IPS DF 6.9 (cell line): ENCODE measurements around the gene RAB11FIP3.
"Not testable (repeated sequence)": the region's sequence is repeated elsewhere in the genome, so short reads cannot be mapped to it uniquely, and the experiment has no call there.

Experiments
- DNase-seq: peaks from one replicate; pipeline ENCODE4 v3.0.0-alpha.2; 2013; ENCODE audit warnings: low read depth, low spot score
- H3K27ac ChIP-seq: one replicate; pipeline ENCODE4 v1.5.1; 2013; ENCODE audit warnings: low read length, control low read depth
- H3K27me3 ChIP-seq: 2 replicates; pipeline ENCODE4 v1.6.1; 2013; ENCODE audit warnings: mild to moderate bottlenecking, low read length; ENCODE audit not compliant: control insufficient read depth, insufficient read depth
- H3K36me3 ChIP-seq: 2 replicates; pipeline ENCODE4 v1.6.1; 2013; ENCODE audit warnings: low read length; ENCODE audit not compliant: control insufficient read depth, insufficient read depth
- H3K4me1 ChIP-seq: 2 replicates; pipeline ENCODE4 v1.6.1; 2013; ENCODE audit warnings: low read length; ENCODE audit not compliant: control insufficient read depth, insufficient read depth
- H3K4me3 ChIP-seq: 2 replicates; pipeline ENCODE4 v1.5.1; 2013; ENCODE audit warnings: mild to moderate bottlenecking, low read length
- H3K9me3 ChIP-seq: 2 replicates; pipeline ENCODE4 v1.6.1; 2013; ENCODE audit warnings: low read length, inconsistent platforms; ENCODE audit not compliant: control insufficient read depth, insufficient read depth
- WGBS: extraction: QIAGEN DNeasy Blood & Tissue Kit; methylation state at CpG from one replicate; pipeline ENCODE4 v1.1.7; 2013; ENCODE audit warnings: mixed read lengths, missing lambda C conversion rate; ENCODE audit not compliant: insufficient read length, insufficient coverage; 5-methylcytosine and 5-hydroxymethylcytosine counted together

The RAB11FIP3 gene

DNA sequence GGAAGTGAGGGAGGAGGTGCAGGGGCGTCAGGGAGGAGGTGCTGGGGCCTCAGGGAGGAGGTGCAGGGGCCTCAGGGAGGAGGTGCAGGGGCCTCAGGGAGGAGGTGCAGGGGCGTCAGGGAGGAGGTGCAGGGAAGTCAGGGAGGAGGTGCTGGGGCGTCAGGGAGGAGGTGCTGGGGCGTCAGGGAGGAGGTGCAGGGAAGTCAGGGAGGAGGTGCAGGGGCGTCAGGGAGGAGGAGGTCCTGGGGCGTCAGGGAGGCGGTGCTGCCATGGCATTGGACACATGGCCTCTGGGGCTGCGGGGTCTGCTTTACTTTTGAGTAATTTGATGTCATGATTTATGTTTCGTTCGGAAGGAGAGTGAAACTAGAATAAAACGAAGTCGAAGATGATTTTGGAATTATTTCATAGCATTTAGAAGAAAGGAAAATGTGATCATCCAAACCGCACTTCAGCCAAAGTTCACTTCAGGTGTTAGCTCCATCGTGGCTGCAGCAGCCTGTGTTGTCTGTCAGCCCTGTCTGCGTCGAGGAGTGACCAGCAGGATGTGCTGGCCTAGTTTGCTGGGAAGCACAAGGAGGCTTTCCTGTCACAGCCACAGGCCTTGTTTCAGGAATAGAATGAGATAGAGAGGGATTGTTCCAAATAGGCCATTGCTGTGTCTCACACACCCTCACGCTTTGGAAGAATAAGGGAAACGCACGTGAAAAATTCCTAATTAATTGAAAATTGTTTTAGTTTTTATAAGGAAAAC is 42.8 kb downstream of the RAB11FIP3 start:
- Histone ChIP-seq H3K27ac (no peak overlapping the region), H3K4me3 (no peak overlapping the region), H3K4me1 (peaks cover 6% of the 10 kb centered on the region), H3K9me3 (no peaks in the 10 kb centered on the region), H3K36me3 (no peaks in the 10 kb centered on the region), H3K27me3 (no peaks in the 10 kb centered on the region)
- no peak for DNase-seq
- WGBS = 100% methylated on average over 4 of the region's 19 CpGs

DNA sequence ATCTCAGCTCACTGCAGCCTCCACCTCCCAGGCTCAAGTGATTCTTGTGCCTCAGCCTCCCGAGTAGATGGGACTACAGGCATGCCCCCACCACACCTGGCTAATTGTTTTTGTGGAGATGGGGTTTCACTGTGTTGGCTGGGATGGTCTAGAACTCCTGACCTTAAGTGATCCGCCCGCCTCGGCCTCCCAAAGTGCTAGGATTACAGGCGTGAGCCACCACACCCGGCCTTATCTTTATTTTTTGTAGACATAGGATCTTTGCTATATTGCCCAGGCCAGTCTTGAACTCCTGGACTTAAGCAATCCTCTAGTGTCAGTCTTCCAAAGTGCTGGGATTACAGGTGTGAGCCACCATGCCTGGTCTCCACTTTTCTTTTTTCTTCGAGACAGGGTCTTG is 44.0 kb downstream of the RAB11FIP3 start:
- not testable (repeated sequence) for H3K4me3 ChIP-seq, H3K27ac ChIP-seq, H3K4me1 ChIP-seq, H3K9me3 ChIP-seq, H3K36me3 ChIP-seq, H3K27me3 ChIP-seq, DNase-seq
- no CpG with 5 or more reads among the region's 7 CpGs for WGBS

DNA sequence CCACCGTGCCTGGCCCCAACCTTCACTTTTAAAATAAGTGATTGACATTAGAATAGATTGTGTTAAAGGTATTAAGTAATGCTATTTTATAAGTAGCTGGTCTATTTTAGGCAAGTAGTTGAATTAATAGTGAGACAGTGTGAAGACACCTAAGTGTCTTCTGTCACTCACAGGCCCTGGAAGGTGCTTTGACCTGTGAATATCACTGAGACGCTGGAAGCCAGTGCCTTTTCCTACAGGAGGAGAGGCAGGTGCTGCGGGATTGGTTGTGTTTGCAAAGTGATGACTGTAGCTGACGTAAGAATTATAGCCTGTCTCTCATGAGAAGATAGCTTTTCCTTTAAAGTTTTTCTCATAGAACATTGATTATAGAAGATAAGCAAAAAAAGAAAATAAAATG is 45.0 kb downstream of the RAB11FIP3 start:
- no CpG with 5 or more reads among the region's 4 CpGs for WGBS
- Histone ChIP-seq H3K4me1 (peaks cover 6% of the 10 kb centered on the region), H3K27me3 (no peaks in the 10 kb centered on the region), H3K27ac (no peak overlapping the region), H3K9me3 (no peaks in the 10 kb centered on the region), H3K4me3 (no peak overlapping the region), H3K36me3 (no peaks in the 10 kb centered on the region)
- no peak for DNase-seq

DNA sequence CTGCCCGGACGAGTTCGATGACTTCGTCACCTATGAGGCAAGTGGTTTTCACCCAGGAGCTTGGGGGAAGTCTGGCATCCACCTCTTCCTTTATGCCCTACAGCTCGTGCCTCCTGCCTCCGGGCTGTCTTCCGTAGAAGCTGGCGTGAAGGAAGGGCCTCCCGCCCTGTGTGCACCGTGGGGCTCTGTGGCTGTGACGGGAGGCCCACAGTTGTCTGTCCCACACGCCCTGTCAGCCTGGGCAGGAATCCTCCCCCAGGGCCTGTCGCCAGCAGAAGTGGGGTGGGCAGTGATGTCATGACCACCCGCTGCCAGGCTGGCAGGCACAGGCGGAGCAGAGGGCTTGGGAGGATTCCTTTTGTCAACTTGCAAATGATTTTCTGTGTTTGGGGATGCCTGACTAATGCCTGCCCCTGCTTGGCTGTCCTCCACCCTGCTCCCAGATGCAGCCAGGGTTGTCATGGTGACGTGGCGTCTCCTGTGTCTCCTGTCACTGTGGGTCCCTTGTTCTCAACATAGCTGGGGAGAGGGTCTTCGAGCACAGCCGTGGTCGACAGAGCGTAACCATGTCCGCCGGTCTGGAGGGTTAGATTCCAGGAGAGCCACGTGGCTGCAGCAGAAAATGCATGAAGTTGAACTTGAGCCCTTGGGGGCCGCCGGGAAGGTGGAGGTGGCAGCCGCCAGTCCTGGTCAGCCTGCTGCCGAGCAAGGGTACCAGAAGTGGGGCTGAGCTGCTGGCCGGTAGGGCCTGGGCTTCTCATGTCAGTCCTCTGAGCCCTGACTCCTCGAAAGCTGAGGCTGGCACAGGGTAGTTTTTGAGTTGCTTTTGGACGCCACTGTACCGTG is 46.1 kb downstream of the RAB11FIP3 start:
- peaks cover 6% of the 10 kb centered on the region for H3K4me1 ChIP-seq
- no peaks in the 10 kb centered on the region for H3K36me3 ChIP-seq
- no peaks in the 10 kb centered on the region for H3K27me3 ChIP-seq
- no peak overlapping the region for H3K27ac ChIP-seq
- no CpG with 5 or more reads among the region's 32 CpGs for WGBS
- H3K9me3 ChIP-seq = no peaks in the 10 kb centered on the region
- DNase-seq = peak; percentile 37
- no peak overlapping the region for H3K4me3 ChIP-seq

DNA sequence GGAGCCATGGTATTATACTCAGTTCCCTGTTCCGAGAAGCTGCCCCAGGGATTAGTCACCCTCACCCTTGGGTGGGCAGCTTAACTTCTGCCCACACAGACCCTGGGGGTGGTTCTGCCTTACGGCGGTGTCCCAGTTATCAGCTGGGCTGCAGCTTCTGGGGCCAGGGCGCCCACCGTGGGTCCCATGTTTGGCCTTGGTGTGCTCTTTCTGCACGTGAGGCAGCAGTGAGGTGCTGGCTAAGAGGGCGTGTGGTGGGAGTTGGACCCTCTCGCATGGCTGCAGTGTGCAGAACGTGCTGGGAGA is 46.7 kb downstream of the RAB11FIP3 start:
- WGBS = no CpG with 5 or more reads among the region's 9 CpGs
- DNase-seq = no peak
- Histone ChIP-seq H3K4me1 (peaks cover 6% of the 10 kb centered on the region), H3K4me3 (no peak overlapping the region), H3K27me3 (no peaks in the 10 kb centered on the region), H3K27ac (no peak overlapping the region), H3K9me3 (no peaks in the 10 kb centered on the region), H3K36me3 (no peaks in the 10 kb centered on the region)

DNA sequence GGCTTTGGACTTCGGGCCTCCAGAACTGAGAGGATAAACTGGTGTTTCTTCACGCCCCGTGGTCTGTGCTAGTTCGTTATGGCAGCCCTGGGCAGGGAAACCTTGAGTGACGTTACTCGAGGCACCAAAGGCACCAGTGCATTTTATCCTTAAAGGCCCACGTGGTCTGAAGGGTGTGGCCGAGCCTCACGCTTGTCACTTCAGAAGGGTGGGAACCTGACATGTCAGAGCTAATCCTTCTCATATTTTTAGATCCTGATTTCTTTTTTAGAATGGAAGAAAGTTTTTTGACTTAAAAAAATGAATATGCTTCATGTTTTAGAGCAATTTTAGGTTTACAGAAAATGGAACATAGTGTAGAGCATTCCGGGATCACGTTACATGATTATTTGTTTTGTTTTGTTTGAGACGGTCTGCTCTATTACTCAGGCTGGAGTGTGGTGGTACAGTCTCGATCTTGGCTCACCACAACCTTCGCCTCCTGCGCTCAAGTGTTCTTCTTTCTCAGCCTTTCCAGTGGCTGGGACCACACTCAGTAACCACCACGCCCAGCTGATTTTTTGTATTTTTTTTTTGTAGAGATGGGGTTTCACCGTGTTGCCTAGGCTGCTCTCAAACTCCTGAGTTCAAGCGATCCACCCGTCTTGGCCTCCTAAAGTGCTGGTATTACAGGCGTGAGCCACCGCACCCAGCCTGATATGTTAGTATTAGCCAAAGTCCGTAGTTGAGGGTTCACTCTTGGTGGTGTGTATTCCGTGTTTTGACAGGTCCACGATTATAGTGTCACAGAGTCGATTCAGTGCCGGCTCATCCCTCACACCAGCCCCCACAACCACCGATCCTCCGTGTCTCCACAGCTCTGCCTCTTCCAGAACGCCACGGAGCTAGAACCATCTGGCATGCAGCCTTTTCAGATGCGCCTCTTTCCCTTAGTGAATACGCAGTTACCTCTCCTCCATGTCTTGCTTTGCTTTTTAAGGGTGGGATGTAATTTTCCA is 47.9 kb downstream of the RAB11FIP3 start:
- no peaks in the 10 kb centered on the region for H3K36me3 ChIP-seq
- WGBS = no CpG with 5 or more reads among the region's 32 CpGs
- DNase-seq = no peak
- no peak overlapping the region for H3K4me3 ChIP-seq
- H3K4me1 ChIP-seq = peaks cover 6% of the 10 kb centered on the region
- no peaks in the 10 kb centered on the region for H3K27me3 ChIP-seq
- no peak overlapping the region for H3K27ac ChIP-seq
- no peaks in the 10 kb centered on the region for H3K9me3 ChIP-seq

DNA sequence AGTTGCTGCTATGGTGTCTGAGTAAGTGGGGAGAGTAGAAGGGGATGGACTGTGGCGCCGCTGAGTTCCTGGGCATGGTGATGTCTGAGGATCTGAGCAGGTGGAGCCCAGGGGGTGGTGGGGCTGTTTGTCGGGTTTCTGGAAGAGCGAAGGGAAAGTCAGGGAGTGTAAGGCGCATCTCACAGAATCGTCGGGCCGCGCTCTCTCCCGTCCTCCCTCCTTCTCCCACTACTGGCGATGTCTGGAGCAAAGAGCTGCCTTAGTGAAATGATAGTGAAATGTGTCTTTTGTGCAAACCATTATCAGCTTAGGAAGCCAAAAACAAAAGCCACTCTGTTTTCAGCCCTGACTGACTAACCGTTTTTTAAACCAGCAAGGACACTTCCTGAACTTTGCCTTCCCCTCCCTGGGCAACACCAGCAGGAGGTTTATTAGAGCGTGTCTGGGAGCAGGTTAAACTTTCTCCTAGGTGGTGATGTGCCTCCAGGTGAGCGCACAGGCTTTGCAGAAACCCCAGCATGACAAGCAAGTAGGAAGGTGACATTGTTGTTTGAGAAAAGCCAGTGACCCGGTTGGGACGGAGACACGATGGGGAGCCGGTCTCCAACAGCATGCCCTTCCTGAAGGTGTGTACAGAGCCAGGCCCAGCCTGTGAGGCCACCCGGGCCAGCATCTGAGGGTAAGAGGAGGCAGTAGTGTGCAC is 49.1 kb downstream of the RAB11FIP3 start:
- no CpG with 5 or more reads among the region's 19 CpGs for WGBS
- DNase-seq = no peak

DNA sequence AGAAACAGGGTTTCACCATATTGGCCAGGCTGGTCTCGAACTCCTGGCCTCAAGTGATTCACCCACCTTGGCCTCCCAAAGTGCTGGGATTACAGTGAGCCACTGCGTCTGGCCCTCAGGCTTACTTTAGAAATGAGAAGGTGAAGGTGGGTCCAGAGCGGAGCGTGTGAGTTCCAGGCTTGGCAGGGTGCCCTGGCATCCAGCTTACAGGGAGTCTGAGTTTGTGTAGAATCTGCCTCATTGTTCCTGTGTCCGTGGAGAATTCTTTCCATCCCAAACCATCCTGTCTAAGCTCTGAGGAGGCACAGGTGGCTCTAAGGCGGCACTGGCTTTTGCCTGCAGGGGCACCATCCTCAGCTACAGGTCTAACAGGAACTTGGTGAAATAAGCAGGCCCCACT is 50.6 kb downstream of the RAB11FIP3 start:
- Histone ChIP-seq H3K9me3 (no peaks in the 10 kb centered on the region), H3K36me3 (no peaks in the 10 kb centered on the region), H3K27me3 (no peaks in the 10 kb centered on the region), H3K27ac (no peak overlapping the region), H3K4me3 (no peak overlapping the region), H3K4me1 (peaks cover 6% of the 10 kb centered on the region)
- no CpG with 5 or more reads among the region's 6 CpGs for WGBS
- no peak for DNase-seq

More for the DNA sequence above, 49.1 kb downstream of the RAB11FIP3 start:
- H3K4me1 ChIP-seq = peaks cover 6% of the 10 kb centered on the region
- H3K27ac ChIP-seq = no peak overlapping the region
- no peaks in the 10 kb centered on the region for H3K27me3 ChIP-seq
- H3K9me3 ChIP-seq = no peaks in the 10 kb centered on the region
- H3K4me3 ChIP-seq = no peak overlapping the region
- no peaks in the 10 kb centered on the region for H3K36me3 ChIP-seq

DNA sequence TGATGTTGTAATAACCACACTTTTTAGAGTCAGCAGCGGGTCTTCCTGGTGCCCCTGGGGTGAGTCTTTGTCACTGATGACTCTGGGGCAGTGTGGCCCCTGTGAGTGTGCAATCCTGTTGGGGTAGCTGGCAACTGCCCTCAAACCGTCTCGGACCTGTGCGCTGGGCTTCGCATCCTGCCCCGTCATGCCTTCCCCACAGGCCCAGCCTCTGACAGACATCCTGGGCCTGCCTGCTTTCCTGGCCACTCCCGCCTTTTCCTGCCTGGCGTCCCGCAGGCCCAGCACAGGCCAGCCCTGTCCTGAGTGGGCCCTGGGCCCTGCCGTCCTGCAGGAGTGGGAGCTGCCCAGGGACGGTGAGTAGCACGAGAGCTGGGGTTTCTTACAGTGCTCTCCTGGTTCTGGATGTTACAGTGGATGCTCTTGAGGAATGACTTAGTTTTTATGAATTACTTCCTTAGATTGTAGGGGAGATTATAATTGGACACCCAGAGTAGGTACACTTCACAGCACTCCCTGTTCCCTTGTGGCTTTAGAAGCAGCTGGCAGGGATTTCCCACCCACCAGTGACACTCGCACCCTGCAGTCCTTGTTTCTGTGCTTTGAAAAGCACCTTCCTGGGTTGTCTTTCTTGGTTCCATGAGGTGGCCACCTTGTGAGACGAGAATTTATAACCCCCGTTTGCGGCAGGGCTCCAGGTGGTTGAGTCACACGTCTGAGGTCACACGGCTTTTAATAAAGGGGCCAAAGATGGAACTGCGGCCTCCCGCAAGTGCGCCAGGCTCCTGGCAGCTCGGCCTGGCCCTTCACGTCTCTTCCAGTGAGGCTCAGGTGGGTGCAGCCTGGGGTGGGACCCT is 52.1 kb downstream of the RAB11FIP3 start:
- no CpG with 5 or more reads among the region's 23 CpGs for WGBS
- DNase-seq = no peak
- Histone ChIP-seq H3K27ac (no peak overlapping the region), H3K9me3 (no peaks in the 10 kb centered on the region), H3K27me3 (no peaks in the 10 kb centered on the region), H3K4me3 (no peak overlapping the region), H3K36me3 (no peaks in the 10 kb centered on the region), H3K4me1 (no peaks in the 10 kb centered on the region)
